OCI-LY1 (cell line): ENCODE measurements around the gene TAF7L.

Experiments used
- EZH2 ChIP-seq: fragments of 200-600 bp; sonication (generic), shearing (Covaris generic); IDR thresholded peaks from 2 replicates; pipeline ENCODE4 v1.8.0; 2017; ENCODE audit warnings: borderline replicate concordance, mixed run types, mild to moderate bottlenecking, antibody characterized with exemption, low read length, moderate library complexity, mixed read lengths
- TF ChIP-seq, protein P1 (sequence below): fragments of 200-600 bp; sonication (generic), shearing (Covaris generic); IDR thresholded peaks from 2 replicates; pipeline ENCODE4 v1.5.1; 2017; ENCODE audit warnings: mild to moderate bottlenecking, antibody characterized with exemption, low read length, moderate library complexity, mixed read lengths

DNA sequence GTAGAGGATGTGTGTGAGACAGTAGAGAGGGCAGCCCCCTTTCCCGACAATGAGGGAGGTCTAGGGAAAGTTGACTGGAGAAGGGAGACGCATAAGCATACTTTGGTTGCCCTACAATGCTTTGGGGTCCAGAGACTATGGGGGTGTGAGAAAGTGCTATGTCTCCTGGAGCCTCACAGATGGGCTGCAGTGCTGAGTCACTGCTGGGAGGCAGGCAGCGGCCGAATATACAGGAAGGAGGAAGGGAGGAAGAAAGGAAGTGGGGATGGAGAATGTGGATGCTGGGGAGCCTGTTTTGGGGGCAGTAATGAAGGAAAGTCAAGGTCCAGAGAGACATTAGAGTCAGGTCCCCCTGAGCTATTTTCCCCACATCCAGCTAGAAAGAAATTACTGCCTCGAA lies 58.8 kb downstream of the TAF7L start:
- TF ChIP-seq, protein P1, sequence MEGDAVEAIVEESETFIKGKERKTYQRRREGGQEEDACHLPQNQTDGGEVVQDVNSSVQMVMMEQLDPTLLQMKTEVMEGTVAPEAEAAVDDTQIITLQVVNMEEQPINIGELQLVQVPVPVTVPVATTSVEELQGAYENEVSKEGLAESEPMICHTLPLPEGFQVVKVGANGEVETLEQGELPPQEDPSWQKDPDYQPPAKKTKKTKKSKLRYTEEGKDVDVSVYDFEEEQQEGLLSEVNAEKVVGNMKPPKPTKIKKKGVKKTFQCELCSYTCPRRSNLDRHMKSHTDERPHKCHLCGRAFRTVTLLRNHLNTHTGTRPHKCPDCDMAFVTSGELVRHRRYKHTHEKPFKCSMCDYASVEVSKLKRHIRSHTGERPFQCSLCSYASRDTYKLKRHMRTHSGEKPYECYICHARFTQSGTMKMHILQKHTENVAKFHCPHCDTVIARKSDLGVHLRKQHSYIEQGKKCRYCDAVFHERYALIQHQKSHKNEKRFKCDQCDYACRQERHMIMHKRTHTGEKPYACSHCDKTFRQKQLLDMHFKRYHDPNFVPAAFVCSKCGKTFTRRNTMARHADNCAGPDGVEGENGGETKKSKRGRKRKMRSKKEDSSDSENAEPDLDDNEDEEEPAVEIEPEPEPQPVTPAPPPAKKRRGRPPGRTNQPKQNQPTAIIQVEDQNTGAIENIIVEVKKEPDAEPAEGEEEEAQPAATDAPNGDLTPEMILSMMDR: no peak
- TF ChIP-seq EZH2: no peak
